GM18526 (cell line): ENCODE results near the gene SYNM.

Source experiments
- POLR2A ChIP-seq: IDR thresholded peaks from 3 replicates; pipeline ENCODE4 v1.6.1; 2011; ENCODE audit not compliant: insufficient read length; ENCODE audit errors: extremely low read depth

Gene SYNM

DNA sequence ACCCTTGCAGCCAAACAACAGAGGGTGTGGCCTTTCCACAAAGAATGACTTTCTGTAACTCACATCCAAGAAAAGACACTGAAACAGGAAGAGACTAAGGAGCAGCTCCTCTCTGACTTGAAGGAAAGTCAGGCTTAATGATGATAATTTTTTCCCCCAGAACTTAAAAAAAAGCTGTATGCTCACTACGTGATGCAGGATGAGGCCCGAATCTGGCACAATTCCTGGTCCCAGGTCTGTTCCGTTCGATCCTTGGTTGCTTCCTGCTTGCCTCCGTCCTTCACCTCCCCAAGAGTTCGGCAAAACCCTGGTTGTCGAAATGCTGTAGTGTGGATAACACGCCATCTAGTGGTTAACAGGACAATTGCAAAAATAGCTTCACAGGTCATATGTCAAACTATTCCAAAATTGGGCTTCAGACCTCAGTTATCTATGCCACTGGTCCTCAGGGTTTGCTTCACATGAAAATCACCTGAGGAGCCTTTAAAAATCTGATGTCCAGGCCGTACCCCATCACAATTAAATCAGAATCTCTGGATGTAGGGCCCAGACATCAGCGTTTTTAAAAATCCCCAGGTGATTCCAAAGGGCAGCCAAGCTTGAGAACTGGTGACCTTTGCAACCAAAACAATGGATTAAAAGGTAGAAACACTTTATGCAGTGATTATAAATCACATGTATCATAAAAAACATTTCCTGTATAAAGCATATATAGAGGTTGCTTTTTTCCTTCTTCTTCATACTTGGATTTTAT is 28.1 kb upstream of the SYNM start:
- no peak for TF ChIP-seq POLR2A

DNA sequence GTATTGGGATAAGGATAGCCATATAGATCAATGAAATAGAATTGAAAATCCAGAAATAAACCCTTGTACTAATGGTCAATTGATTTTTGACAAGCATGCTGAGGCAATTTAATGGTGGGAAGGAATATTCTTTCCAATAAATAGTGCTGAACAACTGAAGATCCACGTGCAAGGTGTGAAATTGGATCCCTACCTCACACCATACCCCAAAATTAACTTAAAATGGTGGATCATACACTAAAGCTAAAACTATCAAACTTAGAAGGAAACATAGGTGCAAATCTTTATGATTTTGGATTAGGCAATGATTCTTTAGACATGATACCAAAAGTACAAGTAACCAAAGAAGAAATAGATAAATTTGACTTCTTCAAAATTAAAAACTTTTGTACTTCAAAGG is 22.1 kb upstream of the SYNM start:
- no peak for TF ChIP-seq POLR2A

DNA sequence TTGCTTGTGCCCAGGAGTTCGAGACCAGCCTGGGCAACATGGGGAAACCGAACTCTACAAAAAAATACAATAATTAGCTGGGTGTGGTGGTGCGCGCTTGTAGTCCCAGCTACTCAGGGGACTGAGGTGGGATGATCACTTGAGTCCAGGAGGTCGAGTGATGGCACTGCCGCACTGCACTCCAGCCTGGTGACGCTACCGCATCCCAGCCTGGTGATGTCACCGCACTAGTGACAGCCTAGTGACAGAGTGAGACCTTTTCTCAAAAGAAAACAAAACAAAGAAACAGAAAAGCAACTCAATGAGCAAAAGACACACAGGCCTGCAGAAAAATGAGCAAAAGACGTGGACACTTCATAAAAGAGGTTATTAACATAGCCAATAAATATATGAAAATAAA is 19.9 kb upstream of the SYNM start:
- TF ChIP-seq POLR2A = no peak

DNA sequence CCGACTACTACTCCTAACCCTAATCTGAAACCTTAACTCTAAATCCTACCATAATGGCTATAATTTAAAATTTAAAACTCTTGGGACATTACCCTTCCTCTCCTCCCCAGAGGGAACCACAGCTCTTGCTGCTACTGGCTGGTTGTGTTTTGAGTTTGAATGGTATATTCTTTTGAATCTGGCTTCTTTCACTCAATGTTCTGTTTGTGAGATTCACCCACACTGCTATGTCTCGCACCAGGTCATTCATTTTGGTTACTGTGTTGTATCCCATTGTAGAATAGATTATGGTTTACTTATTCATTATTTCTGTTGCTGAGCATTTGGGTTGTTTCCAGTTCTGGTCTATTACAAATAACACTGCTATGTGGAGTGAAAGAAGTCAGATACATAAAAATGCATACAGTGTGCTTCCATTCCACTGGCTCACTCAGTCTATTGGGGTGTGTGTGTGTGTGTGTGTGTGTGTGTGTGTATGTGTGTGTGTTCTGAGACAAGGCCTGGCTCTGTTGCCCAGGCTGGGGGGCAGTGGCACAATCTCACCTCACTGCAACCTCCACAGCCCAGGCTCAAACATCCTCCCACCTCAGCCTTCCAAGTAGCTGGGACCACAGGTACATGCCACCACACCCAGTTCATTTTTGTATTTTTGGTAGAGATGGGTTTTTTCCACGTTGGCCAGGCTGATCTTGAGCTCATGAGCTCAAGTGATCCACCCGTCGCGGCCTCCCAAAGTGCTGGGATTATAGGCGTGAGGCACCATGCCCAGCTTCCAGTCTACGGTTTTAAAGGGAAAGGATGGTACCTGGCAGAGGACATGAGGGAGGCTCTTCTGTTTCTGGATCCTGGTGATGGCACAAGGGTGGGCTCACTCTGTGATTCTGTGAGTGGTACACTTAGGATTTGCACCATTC is 19.2 kb upstream of the SYNM start:
- no peak for TF ChIP-seq POLR2A

DNA sequence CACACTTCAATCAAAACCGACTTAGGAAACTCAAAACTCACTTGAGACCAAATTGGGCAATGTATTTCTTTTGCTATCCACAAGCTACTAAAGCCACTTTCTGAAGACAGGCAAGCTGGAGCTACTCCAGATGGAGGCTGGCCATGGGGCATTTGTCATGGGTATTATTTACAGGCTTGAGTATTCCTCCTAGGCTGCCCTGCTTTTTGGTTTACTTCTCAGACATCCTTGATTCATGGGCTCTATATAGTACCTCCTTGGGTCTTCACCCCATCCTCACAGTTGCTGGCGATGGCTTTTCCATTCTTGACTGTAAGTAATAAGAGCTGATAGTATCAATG is 18.6 kb upstream of the SYNM start:
- TF ChIP-seq POLR2A = no peak

DNA sequence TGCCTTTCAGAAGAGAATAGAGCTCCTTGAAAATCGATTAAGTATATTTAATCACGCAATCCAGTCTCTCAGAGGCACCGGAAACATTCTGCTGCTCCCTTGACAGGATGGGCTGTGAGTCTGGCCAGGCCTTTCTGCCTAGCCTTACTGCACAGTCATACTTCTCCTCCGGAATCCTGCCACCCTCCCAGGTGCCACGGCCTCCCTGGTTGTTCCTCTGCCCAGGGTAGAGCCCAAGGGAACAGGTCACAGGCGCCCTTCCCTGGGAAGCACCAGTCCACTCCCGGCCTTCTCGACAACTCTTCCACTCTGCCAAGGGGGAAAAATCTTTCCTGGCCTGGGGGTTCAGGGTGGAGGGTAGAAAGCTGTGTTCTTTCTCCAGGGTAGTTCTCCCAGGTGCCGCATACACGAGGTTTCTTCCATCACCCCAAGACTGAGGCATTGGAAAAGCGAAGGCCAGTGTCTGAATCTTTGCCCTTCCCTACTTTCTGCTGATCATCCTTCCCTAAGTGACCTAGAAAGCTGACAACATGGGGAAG is 17.4 kb upstream of the SYNM start:
- TF ChIP-seq POLR2A = no peak

DNA sequence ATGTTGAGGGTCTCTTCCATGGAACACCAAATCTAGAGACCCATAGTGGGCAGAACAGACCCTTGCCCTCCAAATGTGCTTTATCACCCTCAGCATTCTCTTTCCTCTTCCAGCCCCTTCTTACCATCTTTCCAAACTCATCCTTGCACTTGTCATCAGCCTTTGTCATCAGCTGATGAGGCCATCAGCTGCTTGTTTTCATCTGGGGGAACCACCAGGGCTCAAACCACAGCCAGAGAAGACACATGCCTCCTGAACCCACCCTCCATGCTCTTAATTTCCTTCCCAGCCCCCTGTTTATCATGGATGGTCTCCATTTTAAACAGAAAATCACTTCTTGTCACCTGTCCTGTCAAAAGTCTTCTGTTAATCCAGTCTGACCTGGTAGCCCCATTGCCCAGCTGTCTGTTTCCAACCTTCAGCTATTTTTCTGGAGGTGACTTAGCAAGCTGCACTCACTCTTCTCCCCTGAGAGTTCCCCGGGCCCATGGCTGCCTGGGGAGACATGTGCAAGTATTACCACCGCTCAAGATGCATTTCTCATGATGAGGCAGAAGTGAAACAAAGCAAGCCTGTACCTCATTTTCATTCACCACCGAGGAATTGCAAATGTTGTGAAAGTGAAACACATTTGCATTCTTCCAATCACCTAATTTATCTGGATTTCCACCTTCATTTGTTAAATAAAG is 14.7 kb upstream of the SYNM start:
- TF ChIP-seq POLR2A = no peak

DNA sequence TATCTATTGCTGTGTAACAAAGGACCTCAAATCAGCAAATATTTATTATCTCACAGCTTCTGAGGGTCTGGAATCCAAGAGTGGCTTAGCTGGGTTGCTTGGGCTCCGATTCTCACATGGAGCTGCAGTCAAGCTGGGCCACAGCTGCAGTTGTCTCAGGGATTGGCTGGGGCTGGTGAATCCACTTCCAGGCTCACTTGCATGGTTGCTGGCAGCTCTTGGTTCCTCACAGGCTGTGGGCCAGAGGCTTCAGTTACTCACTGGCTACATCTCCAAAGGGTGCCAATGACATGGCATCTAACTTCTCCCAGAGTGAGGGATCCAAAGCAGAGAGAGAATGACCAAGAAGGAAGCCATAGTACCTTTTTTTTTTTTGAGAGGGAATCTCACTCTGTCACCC is 13.9 kb upstream of the SYNM start:
- TF ChIP-seq POLR2A = no peak

DNA sequence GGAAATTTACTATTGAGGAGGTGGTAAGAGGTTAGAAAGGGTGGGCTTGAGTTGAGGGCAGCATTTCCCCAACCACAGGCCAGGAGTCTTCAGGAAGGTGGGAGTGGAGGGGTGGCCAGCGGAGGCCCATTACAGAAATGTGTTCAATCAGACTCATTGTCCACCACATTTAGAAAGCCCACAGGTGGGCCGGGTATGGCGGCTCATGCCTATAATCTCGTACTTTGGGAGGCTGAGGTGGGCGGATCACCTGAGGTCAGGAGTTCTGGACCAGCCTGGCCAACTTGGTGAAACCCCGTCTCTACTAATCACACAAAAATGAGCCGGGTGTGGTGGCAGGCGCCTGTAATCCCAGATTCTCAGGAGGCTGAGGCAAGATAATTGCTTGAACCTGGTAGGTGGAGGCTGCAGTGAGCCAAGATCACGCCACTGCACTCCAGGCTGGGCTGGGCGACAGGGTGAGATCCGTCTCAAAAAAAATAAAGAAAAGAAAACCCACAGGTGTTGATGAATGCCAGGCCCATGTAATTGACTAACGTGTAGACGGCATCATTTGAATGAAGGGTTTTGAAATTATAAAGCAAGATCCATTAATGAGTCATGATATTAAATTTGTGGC is 12.2 kb upstream of the SYNM start:
- TF ChIP-seq POLR2A = no peak

DNA sequence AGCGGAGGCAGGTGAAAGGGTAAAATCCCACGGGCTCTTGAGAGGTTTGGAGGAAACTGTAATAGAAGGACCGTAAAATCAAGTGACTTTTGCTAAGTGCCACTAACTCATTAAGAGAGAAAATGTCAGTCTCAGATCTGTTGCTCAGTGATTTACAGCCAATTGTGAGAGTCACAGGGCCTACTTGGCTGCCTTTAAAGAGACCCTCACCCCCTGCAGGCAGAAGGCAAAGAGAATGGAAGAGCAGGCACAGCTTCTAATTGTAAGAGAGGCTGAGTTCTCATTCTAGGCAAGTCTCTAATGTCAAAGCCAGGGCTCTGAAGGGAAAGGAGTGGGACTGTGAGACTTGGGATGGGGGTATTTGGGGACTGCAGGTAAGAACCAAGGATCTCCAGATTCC is 9.3 kb upstream of the SYNM start:
- TF ChIP-seq POLR2A = no peak

DNA sequence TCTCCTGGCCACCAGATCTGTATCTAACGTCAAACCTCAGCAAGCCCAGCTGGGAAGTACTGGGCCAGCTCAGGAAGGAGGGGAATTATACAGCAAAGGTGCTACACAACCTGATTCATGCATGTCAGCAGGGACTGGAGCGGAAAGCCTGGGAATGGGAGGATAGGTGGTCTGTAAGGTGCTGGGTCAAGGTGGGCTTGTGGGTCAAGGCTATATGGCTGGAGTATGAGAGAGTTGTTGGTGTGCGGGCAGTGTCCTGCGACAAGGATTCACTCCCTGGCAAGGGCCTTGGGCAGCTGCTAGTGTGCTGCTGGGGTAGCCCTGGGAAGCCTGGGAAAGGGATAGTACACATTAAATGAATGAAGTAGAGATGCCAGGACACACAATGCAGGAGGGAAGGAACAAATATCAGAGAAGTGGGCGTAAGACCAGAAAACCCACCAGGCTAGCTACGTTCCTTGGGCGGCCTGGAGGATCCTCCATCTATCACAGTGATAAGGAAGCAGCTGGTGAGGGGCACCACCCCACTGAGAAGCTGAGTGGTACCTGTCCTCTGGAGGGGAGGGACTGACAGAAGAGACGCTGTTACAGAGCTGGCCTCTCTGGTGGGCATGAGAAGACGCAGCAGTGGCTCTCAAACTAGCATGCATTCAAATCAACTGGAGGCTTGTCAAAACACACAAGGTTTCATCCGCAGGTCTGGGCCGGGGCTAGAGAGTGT is 8.5 kb upstream of the SYNM start:
- no peak for TF ChIP-seq POLR2A

DNA sequence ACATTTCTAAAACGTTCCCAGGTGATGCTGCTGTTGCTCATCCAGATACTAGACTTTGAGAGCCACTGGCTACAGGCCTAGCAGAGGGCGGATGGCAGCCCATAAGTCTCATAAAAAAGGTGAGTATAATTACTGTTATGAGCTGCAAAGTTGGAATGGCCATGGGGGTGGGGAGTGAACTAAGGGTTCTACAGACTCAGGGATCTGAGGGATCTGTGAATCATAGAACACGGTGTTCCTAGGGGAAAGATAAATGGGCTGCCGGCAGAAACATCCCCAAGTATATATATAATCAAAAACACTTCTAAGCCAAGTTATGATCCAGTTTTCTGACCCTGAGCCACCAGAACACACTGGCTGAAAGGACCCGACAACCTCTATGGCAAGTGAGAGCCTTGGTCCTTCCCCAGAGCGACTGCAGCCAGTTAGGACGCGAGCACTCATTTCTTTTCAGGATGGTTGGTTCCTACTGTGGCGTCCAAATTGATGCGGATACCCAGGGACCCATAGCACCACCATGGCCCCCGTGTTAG is 7.9 kb upstream of the SYNM start:
- no peak for TF ChIP-seq POLR2A

DNA sequence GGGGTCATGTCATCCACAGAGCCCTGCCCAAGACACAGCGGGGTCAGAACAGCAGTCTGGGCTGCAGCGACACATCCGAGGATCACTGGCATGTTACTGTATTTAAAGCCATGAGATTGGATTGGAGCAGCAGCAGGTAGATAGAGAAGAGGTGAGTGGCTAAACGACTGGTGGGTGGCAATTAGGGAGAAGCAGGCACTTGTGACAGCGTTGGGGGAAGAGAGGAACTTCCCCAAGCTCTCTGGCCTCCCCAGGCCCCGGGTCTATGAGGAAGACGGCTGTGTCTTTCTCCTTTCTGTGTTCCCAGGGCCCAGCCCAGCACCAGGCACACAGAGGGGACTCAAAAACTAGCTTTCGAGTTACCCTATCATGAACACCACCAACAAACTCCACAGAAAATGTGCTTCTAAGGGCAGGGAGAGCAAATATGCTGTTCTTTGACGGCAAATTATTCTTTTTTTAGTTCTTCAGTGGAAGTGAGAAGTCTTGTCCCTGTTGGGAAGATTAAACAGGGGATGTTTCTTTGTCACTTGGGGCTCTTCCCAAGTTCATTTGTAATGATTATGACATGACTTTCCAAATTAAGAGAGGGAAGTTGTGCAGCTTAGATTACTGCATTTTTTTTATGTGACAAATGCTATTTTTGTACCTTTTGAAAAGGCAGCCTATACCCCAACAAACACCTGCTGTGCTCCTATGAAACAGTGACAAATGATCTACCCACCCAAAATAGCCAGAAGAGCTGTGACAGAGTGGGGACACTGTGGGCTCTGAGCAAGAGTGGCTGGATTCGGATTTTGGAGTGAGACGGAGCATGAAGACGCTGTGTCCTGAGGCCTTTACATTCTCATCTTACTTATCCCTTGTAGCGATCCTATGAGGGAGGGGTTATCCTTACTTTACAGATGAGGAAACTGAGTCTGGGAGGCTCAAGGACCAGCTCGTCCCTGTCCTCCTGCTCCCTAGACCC is 7.2 kb upstream of the SYNM start:
- no peak for TF ChIP-seq POLR2A
